HepG2 (cell line): Measurements from ENCODE around the gene ZNF607. TPM values are rescaled to one million over a fixed set of nuclear protein-coding genes. Genes with fewer than 3 reads are reported as not detected.

Experiments used
- ATAC-seq: fragments of 200-7000 bp; cut with Tn5 transposase; 3 replicates; pipeline ENCODE4 v1.9.1; 2020; ENCODE audit warnings: mild to moderate bottlenecking, moderate library complexity
- BruUV-seq: library from RNA; stranded (reverse); fragments of 400-500 nt; replicated peaks from 2 replicates; lab custom pipeline; 2021; lab: Mats Ljungman, UMichigan
- CTCF ChIA-PET: fragments of 300-600 bp; formaldehyde crosslinking; extraction: SDS; loops from one replicate; lab custom pipeline; 2021; ENCODE audit warnings: low total read pairs, inconsistent platforms, low intra/inter-chr PET ratio; lab: Yijun Ruan, JAX
- POLR2A ChIA-PET: fragments of 350-600 bp; sonication (Branson Sonifier 250); formaldehyde crosslinking; loops from one replicate; lab custom pipeline; 2020; ENCODE audit warnings: antibody characterized with exemption, inconsistent platforms; lab: Yijun Ruan, JAX
- DNase-seq: peaks from one replicate; pipeline ENCODE4 v3.0.0-alpha.2; 2015; ENCODE audit warnings: low spot score
- FAIRE-seq: peaks from 3 replicates; lab custom pipeline; 2011; peaks lifted over from hg19 to GRCh38; lab: Jason Lieb, UNC
- H2AFZ ChIP-seq: one replicate; pipeline ENCODE4 v1.6.1; 2011; ENCODE audit warnings: low read length, inconsistent platforms
- H3K27ac ChIP-seq: fragments of 300-600 bp; 3 replicates; pipeline ENCODE4 v1.8.0; 2011; ENCODE audit warnings: mixed run types, mild to moderate bottlenecking, mixed read lengths, low read length, inconsistent platforms; ENCODE audit not compliant: insufficient read depth; ENCODE audit errors: extremely low read length
- H3K27me3 ChIP-seq, 2 experiments: fragments of 200-600 bp in 1 of 2; 2 replicates in 1 of 2; 3 replicates in 1 of 2; pipeline versions ENCODE4 v1.6.0 to v1.8.0; 2011; ENCODE audit warnings: low read length in 2 of 2, mild to moderate bottlenecking in 2 of 2, moderate library complexity in 2 of 2, inconsistent platforms in 1 of 2; ENCODE audit not compliant: insufficient read depth in 2 of 2, control insufficient read depth in 1 of 2
- H3K36me3 ChIP-seq, 2 experiments: fragments of 200-600 bp in 1 of 2; replicated peaks in 1 of 2; 2 replicates in 1 of 2; 3 replicates in 1 of 2; pipeline versions ENCODE4 v1.5.1 to v1.8.0; 2011; ENCODE audit warnings: low read length in 2 of 2, inconsistent platforms in 1 of 2; ENCODE audit not compliant: insufficient read depth in 2 of 2, control insufficient read depth in 1 of 2
- H3K4me1 ChIP-seq: 2 replicates; pipeline ENCODE4 v1.5.1; 2012; ENCODE audit warnings: low read length, inconsistent platforms; ENCODE audit not compliant: insufficient read depth
- H3K4me2 ChIP-seq: 2 replicates; pipeline ENCODE4 v1.6.0; 2011; ENCODE audit warnings: low read depth, low read length, inconsistent platforms
- H3K4me3 ChIP-seq, 3 experiments: fragments of 200-600 bp in 1 of 3; sonication (generic), shearing (Covaris generic) in 1 of 3; replicated peaks in 1 of 3; 2 replicates each; pipeline ENCODE4 v1.5.1; 2011 to 2016; ENCODE audit warnings: low read length in 3 of 3, inconsistent platforms in 2 of 3, low read depth in 2 of 3, mild to moderate bottlenecking in 2 of 3, control low read depth in 1 of 3, mixed read lengths in 1 of 3; ENCODE audit not compliant: insufficient read depth in 1 of 3
- H3K79me2 ChIP-seq: one replicate; pipeline ENCODE4 v1.6.1; 2011; ENCODE audit warnings: low read length, inconsistent platforms; ENCODE audit not compliant: insufficient read depth
- H3K9ac ChIP-seq: 2 replicates; pipeline ENCODE4 v1.6.0; 2011; ENCODE audit warnings: mild to moderate bottlenecking, low read depth, low read length, inconsistent platforms; ENCODE audit not compliant: insufficient read depth
- H3K9me3 ChIP-seq: 2 replicates; pipeline ENCODE4 v1.5.1; 2012; ENCODE audit warnings: mild to moderate bottlenecking, low read length
- H4K20me1 ChIP-seq: 2 replicates; pipeline ENCODE4 v1.6.0; 2011; ENCODE audit warnings: inconsistent platforms, mild to moderate bottlenecking, low read length, moderate library complexity; ENCODE audit not compliant: insufficient read depth
- ASH2L ChIP-seq: fragments of 300-600, 200-600 bp; sonication (generic); IDR thresholded peaks from 2 replicates; pipeline ENCODE4 v1.7.0; 2017; ENCODE audit warnings: low read depth, mild to moderate bottlenecking, moderate library complexity, mixed read lengths, low read length; ENCODE audit not compliant: insufficient read length
- FOXK2 ChIP-seq: fragments of 450-650 bp; IDR thresholded peaks from 2 replicates; pipeline ENCODE4 v1.6.1; 2016
- HNRNPLL ChIP-seq: fragments of 200-400 bp; formaldehyde crosslinking; IDR thresholded peaks from 2 replicates; pipeline ENCODE4 v1.6.1; 2017; ENCODE audit warnings: mild to moderate bottlenecking, low read depth, low read length; ENCODE audit not compliant: poor library complexity, severe bottlenecking
- HOXA9 ChIP-seq: sonication (generic); formaldehyde crosslinking; IDR thresholded peaks from 2 replicates; pipeline ENCODE4 v1.8.1; 2022; ENCODE audit warnings: missing genetic modification reagents, mild to moderate bottlenecking, moderate library complexity, borderline replicate concordance
- IKZF1 ChIP-seq: fragments of 450-650 bp; IDR thresholded peaks from 2 replicates; pipeline ENCODE4 v1.7.1; 2016
- KLF12 ChIP-seq: sonication (generic); formaldehyde crosslinking; IDR thresholded peaks from 2 replicates; pipeline ENCODE4 v1.4.0; 2020; ENCODE audit warnings: missing genetic modification reagents, borderline replicate concordance
- LCORL ChIP-seq, 2 experiments: fragments of 450-650 bp in 1 of 2; sonication (generic) in 1 of 2; formaldehyde crosslinking in 1 of 2; IDR thresholded peaks; 2 replicates each; pipeline versions ENCODE4 v1.5.0 to v1.6.1; 2017 to 2020; ENCODE audit warnings: antibody characterized with exemption in 1 of 2, missing genetic modification reagents in 1 of 2
- MBD4 ChIP-seq: IDR thresholded peaks from 2 replicates; pipeline ENCODE4 v1.6.1; 2012; ENCODE audit warnings: low read length, inconsistent platforms, borderline replicate concordance
- MTA3 ChIP-seq: sonication (generic); formaldehyde crosslinking; IDR thresholded peaks from 2 replicates; pipeline ENCODE4 v1.4.0; 2020; ENCODE audit warnings: missing genetic modification reagents
- NR0B2 ChIP-seq: sonication (generic); formaldehyde crosslinking; IDR thresholded peaks from 2 replicates; pipeline ENCODE4 v1.4.0; 2020; ENCODE audit warnings: mild to moderate bottlenecking, missing genetic modification reagents
- PBX2 ChIP-seq: IDR thresholded peaks from 2 replicates; pipeline ENCODE4 v1.6.1; 2016; ENCODE audit warnings: control low read depth
- SAFB2 ChIP-seq: sonication (generic); formaldehyde crosslinking; IDR thresholded peaks from 2 replicates; pipeline ENCODE4 v1.5.1; 2020; ENCODE audit warnings: missing genetic modification reagents, low read depth, mild to moderate bottlenecking, borderline replicate concordance
- ZC3H13 ChIP-seq: sonication (generic); formaldehyde crosslinking; IDR thresholded peaks from 2 replicates; pipeline ENCODE4 v1.8.1; 2023; ENCODE audit warnings: mild to moderate bottlenecking, missing genetic modification reagents, moderate library complexity
- ZNF180 ChIP-seq: sonication (generic); formaldehyde crosslinking; IDR thresholded peaks from 2 replicates; pipeline ENCODE4 v1.4.0; 2020; ENCODE audit warnings: low read depth, missing genetic modification reagents, borderline replicate concordance
- ZNF282 ChIP-seq: fragments of 450-650 bp; IDR thresholded peaks from 2 replicates; pipeline ENCODE4 v1.6.1; 2018; ENCODE audit not compliant: partially characterized antibody
- ZNF430 ChIP-seq: sonication (generic); formaldehyde crosslinking; IDR thresholded peaks from 2 replicates; pipeline ENCODE4 v1.9.0; 2021; ENCODE audit warnings: mild to moderate bottlenecking, missing genetic modification reagents
- ZNF441 ChIP-seq: sonication (generic); formaldehyde crosslinking; IDR thresholded peaks from 2 replicates; pipeline ENCODE4 v1.7.0; 2021; ENCODE audit warnings: missing genetic modification reagents, borderline replicate concordance
- ZNF530 ChIP-seq: sonication (generic); formaldehyde crosslinking; IDR thresholded peaks from 2 replicates; pipeline ENCODE4 v1.5.0; 2020; ENCODE audit warnings: low read depth, mild to moderate bottlenecking, missing genetic modification reagents
- ZNF777 ChIP-seq: sonication (generic); formaldehyde crosslinking; IDR thresholded peaks from 2 replicates; pipeline ENCODE4 v1.4.0; 2020; ENCODE audit warnings: missing genetic modification reagents
- ZNF891 ChIP-seq: sonication (generic); formaldehyde crosslinking; IDR thresholded peaks from 2 replicates; pipeline ENCODE4 v1.5.0; 2020; ENCODE audit warnings: mild to moderate bottlenecking, missing genetic modification reagents
- WGBS: methylation state at CpG from one replicate; pipeline ENCODE4 v1.1.6; 2017; ENCODE audit warnings: low lambda C conversion rate; 5-methylcytosine and 5-hydroxymethylcytosine counted together
- in situ Hi-C: cut with HindIII; loops from 2 replicates; pipeline ENCODE4 v1.10.0; 2017; ENCODE audit warnings: low pct_unique_long_range_greater_than_20kb; ENCODE audit not compliant: extremely low pct_ligation_motif_present
- intact Hi-C: fragments of 100-400 bp; cut with micrococcal nuclease; formaldehyde crosslinking; loops from one replicate; pipeline ENCODE4 v1.10.0; 2022; ENCODE audit not compliant: unreplicated experiment
- polyA plus RNA-seq, 8 experiments: library from polyadenylated mRNA; depleted of rRNA in 3 of 8; stranded (reverse) in 7 of 8; unstranded in 1 of 8; fragments of >200 nt; fragmentation: Illumina TruSeq in 4 of 8; extraction: Trizol in 4 of 8; gene quantifications; 2 replicates each; pipeline versions ENCODE4 v1.2.1 to v1.2.3, GENCODE V29; 2011 to 2016; ENCODE audit warnings: low read depth in 4 of 8, missing spikeins in 1 of 8, mixed read lengths in 1 of 8; ENCODE audit not compliant: insufficient read depth in 1 of 8
- total RNA-seq, 5 experiments: library from RNA; depleted of rRNA; stranded (reverse); fragments of >200 nt; fragmentation: Illumina TruSeq; extraction: Trizol; gene quantifications; 2 replicates each; pipeline ENCODE4 v1.2.3, GENCODE V29; 2016; ENCODE audit warnings: low read depth in 1 of 5
- TF ChIP-seq, protein P1 (sequence below): sonication (generic); formaldehyde crosslinking; IDR thresholded peaks from 2 replicates; pipeline ENCODE4 v1.8.0; 2022; ENCODE audit warnings: missing genetic modification reagents, mild to moderate bottlenecking, moderate library complexity, borderline replicate concordance

Gene ZNF607
- total and polyA plus RNA-seq, 2 of the 13 experiments (the other 11 are each of a cell fraction or from before 2014, with no cell fraction given) = 3.8 to 8.3 TPM

DNA sequence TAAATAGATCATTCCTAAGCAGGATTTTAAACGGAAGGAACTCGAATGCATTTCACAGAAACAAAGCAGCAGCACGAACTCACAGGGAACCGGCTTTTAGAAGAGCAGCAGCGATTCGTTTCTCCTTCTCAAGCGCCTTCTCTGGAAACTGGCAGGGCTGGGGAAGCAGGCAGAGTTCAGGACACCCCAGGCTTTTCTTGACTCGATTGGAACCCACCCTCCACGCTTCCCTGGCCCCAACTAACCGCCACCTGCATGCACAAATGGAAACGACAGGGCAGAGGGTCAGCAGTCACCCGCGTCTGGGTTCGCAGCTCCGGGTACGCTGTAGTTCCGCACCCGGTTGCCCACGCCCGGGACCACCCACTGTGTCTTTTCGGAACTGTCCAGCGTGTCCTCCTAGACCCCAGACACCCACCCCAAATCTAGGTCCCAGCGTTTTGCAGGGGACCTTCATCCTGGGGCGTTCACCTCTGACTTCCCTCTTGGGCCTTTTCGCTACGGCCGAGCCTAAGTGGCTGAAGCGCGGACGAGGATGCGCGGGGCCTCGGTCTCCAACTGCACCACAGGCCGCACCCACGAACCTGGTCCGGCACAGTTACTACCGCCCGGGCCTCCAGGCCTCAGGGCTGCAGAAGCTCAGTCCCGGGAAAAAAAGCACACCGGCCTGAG lies 64.8 kb downstream of the ZNF607 start:
- Histone ChIP-seq H3K27ac (peak overlapping the region; percentile 94), H3K79me2 (peaks cover 41% of the 10 kb centered on the region), H3K9me3 (peaks cover 1% of the 10 kb centered on the region; the same call in 1 of the 2 replicates), H3K4me1 (peaks cover 15% of the 10 kb centered on the region), H3K27me3 (no peaks in the 10 kb centered on the region; a peak in 1 of 5 replicates), H3K4me2 (peak overlapping the region; percentile 98), H4K20me1 (no peaks in the 10 kb centered on the region), H2AFZ (peak overlapping the region; percentile 15), H3K4me3 (peak overlapping the region; percentile 87 to 97 (median 93)), H3K36me3 (no peaks in the 10 kb centered on the region), H3K9ac (peak overlapping the region; percentile 87)
- intact Hi-C loops (loop anchor here (1.0 to 5.0 kb wide), 4 partner anchors 38 to 187 kb away; partner anchors contain the start of genes ZNF540, ZNF569, ZNF570 and ZNF571), in situ Hi-C loops (no loop called here)
- no TSS peak for BruUV-seq
- FAIRE-seq (no peak), DNase-seq (peak; percentile 37), ATAC-seq (peak; percentile 73)
- CTCF ChIA-PET = no interaction called here
- POLR2A ChIA-PET = interaction anchor here (1.0 to 1.5 kb wide), 5 partner anchors 36 to 337 kb away, joined by 3 to 11 read pairs (median 4); partner anchors contain the start of genes ZNF540 and ZNF571
- 0% methylated on average over 2 of the region's 40 CpGs for WGBS
- TF ChIP-seq NR0B2 (CRISPR knock-in tag) = peak; percentile 44; the same call in 1 of the 2 replicates
- TF ChIP-seq ZC3H13 (CRISPR knock-in tag) = no peak
- no peak for TF ChIP-seq ZNF282
- TF ChIP-seq ZNF891 (CRISPR knock-in tag) = peak; percentile 63; the same call in 1 of the 2 replicates
- no peak for TF ChIP-seq PBX2 (CRISPR knock-in tag)
- TF ChIP-seq FOXK2 = no peak
- 0 out of 2 replicates have a peak, but pooled peaks have one; percentile 31 for TF ChIP-seq KLF12 (CRISPR knock-in tag)
- TF ChIP-seq SAFB2 (CRISPR knock-in tag) = 0 out of 2 replicates have a peak, but pooled peaks have one; percentile 64
- peak; percentile 77; the same call in 1 of the 2 replicates for TF ChIP-seq ZNF777 (CRISPR knock-in tag)
- TF ChIP-seq ASH2L = peak; percentile 54
- no peak for TF ChIP-seq IKZF1
- TF ChIP-seq ZNF530 (CRISPR knock-in tag) = no peak
- TF ChIP-seq MTA3 (CRISPR knock-in tag) = no peak
- TF ChIP-seq MBD4 = no peak
- TF ChIP-seq HOXA9 (CRISPR knock-in tag) = no peak
- TF ChIP-seq HNRNPLL = peak; percentile 14
- TF ChIP-seq ZNF180 (CRISPR knock-in tag) = no peak
- TF ChIP-seq ZNF441 = 0 out of 2 replicates have a peak, but pooled peaks have one; percentile 7
- TF ChIP-seq, protein P1, sequence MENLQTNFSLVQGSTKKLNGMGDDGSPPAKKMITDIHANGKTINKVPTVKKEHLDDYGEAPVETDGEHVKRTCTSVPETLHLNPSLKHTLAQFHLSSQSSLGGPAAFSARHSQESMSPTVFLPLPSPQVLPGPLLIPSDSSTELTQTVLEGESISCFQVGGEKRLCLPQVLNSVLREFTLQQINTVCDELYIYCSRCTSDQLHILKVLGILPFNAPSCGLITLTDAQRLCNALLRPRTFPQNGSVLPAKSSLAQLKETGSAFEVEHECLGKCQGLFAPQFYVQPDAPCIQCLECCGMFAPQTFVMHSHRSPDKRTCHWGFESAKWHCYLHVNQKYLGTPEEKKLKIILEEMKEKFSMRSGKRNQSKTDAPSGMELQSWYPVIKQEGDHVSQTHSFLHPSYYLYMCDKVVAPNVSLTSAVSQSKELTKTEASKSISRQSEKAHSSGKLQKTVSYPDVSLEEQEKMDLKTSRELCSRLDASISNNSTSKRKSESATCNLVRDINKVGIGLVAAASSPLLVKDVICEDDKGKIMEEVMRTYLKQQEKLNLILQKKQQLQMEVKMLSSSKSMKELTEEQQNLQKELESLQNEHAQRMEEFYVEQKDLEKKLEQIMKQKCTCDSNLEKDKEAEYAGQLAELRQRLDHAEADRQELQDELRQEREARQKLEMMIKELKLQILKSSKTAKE (CRISPR knock-in tag) = no peak
- TF ChIP-seq ZNF430 (CRISPR knock-in tag) = no peak
- TF ChIP-seq LCORL (IDR thresholded peaks at IDR 0.05) = no peak
- no peak for TF ChIP-seq LCORL (CRISPR knock-in tag; IDR thresholded peaks at IDR 0.05)
